B cell (primary cell): Measurements from ENCODE around the gene E2F3. TPM values are rescaled to one million over a fixed set of nuclear protein-coding genes. Genes with fewer than 3 reads are reported as not detected.

Experiments
- ATAC-seq: fragments of 200-7000 bp; cut with Tn5 transposase; one replicate; pipeline ENCODE4 v1.10.0; 2021; ENCODE audit warnings: low read depth, mild to moderate bottlenecking, moderate number of reproducible peaks, moderate library complexity
- CTCF ChIA-PET: fragments of 350-600 bp; sonication (Branson Sonifier 250); formaldehyde crosslinking; loops from one replicate; lab custom pipeline; 2021; ENCODE audit warnings: antibody characterized with exemption, inconsistent platforms; lab: Charles Lee
- POLR2A ChIA-PET: fragments of 350-600 bp; sonication (Branson Sonifier 250); formaldehyde crosslinking; loops from one replicate; lab custom pipeline; 2021; ENCODE audit warnings: antibody characterized with exemption; lab: Charles Lee
- DNase-seq: peaks from one replicate; pipeline ENCODE4 v3.0.0; 2013
- H2AFZ ChIP-seq: 2 replicates; pipeline ENCODE4 v1.6.1; 2012; ENCODE audit warnings: mild to moderate bottlenecking, low read depth, low read length; ENCODE audit not compliant: insufficient read depth, poor library complexity, severe bottlenecking
- H3K27ac ChIP-seq, 2 donors: 1 replicate in 1 of 2; 2 replicates in 1 of 2; pipeline ENCODE4 v1.5.1; 2012 to 2013; ENCODE audit warnings: low read length in 2 of 2, mild to moderate bottlenecking in 2 of 2, moderate library complexity in 1 of 2
- H3K27me3 ChIP-seq, 4 experiments: fragments of 200-600 bp in 1 of 4; sonication (generic) in 1 of 4; replicated peaks in 1 of 4; 1 replicate in 2 of 4; 2 replicates in 2 of 4; pipeline versions ENCODE4 v1.6.1 to v1.7.0; 2013 to 2016; ENCODE audit warnings: low read length in 3 of 4, mild to moderate bottlenecking in 2 of 4, mixed read lengths in 1 of 4, moderate library complexity in 1 of 4; ENCODE audit not compliant: insufficient read depth in 4 of 4, control insufficient read depth in 3 of 4; ENCODE audit errors: control extremely low read depth in 1 of 4
- H3K36me3 ChIP-seq, 2 experiments: replicated peaks in 1 of 2; 1 replicate in 1 of 2; 2 replicates in 1 of 2; pipeline versions ENCODE4 v1.6.1 to v1.7.1; 2013; ENCODE audit warnings: low read length in 1 of 2; ENCODE audit not compliant: insufficient read depth in 2 of 2, control insufficient read depth in 1 of 2; ENCODE audit errors: control extremely low read depth in 1 of 2, extremely low read depth in 1 of 2
- H3K4me1 ChIP-seq, 2 donors: fragments of 200-600 bp in 1 of 2; sonication (generic) in 1 of 2; 1 replicate in 1 of 2; 2 replicates in 1 of 2; pipeline versions ENCODE4 v1.5.1 to v1.6.1; 2013 to 2017; ENCODE audit warnings: low read length in 2 of 2; ENCODE audit not compliant: control insufficient read depth in 2 of 2, insufficient read depth in 2 of 2
- H3K4me2 ChIP-seq: replicated peaks from 2 replicates; pipeline ENCODE3; 2012; ENCODE audit warnings: mild to moderate bottlenecking, low read depth, low read length; ENCODE audit not compliant: poor library complexity, severe bottlenecking
- H3K4me3 ChIP-seq, 5 experiments: fragments of 200-600 bp in 1 of 5; sonication (generic) in 1 of 5; 1 replicate in 3 of 5; 2 replicates in 2 of 5; pipeline versions ENCODE4 v1.5.1 to v1.7.0; 2011 to 2016; ENCODE audit warnings: low read length in 4 of 5, mild to moderate bottlenecking in 4 of 5, low read depth in 2 of 5, control low read depth in 1 of 5, moderate library complexity in 1 of 5; ENCODE audit not compliant: insufficient read depth in 1 of 5; ENCODE audit errors: control extremely low read depth in 1 of 5, extremely low read depth in 1 of 5
- H3K79me2 ChIP-seq: fragments of 200-600 bp; sonication (generic); one replicate; pipeline ENCODE4 v1.6.0; 2016; ENCODE audit warnings: low read length; ENCODE audit not compliant: control insufficient read depth, insufficient read depth
- H3K9ac ChIP-seq: fragments of 200-600 bp; sonication (generic); 2 replicates; pipeline ENCODE4 v1.6.1; 2017; ENCODE audit warnings: mild to moderate bottlenecking, low read length, moderate library complexity
- H3K9me3 ChIP-seq, 3 donors: one replicate each; pipeline versions ENCODE4 v1.6.1 to v1.7.1; 2013; ENCODE audit warnings: low read length in 2 of 3; ENCODE audit not compliant: control insufficient read depth in 2 of 3, insufficient read depth in 1 of 3; ENCODE audit errors: control extremely low read depth in 1 of 3
- H4K20me1 ChIP-seq: 2 replicates; pipeline ENCODE4 v1.6.0; 2012; ENCODE audit warnings: mild to moderate bottlenecking, low read length; ENCODE audit not compliant: insufficient read depth, control insufficient read depth, poor library complexity, severe bottlenecking
- H3K27ac Mint-ChIP-seq: one replicate; pipeline ENCODE4 v1.8.0; 2021; ENCODE audit warnings: mixed read lengths
- H3K27me3 Mint-ChIP-seq: one replicate; pipeline ENCODE4 v1.8.0; 2021; ENCODE audit warnings: mixed read lengths
- H3K4me1 Mint-ChIP-seq: one replicate; pipeline ENCODE4 v1.8.0; 2021; ENCODE audit warnings: mixed read lengths
- H3K4me3 Mint-ChIP-seq: one replicate; pipeline ENCODE4 v1.8.0; 2021; ENCODE audit warnings: mixed read lengths
- H3K9me3 Mint-ChIP-seq: one replicate; pipeline ENCODE4 v1.8.0; 2022; ENCODE audit warnings: mixed read lengths; ENCODE audit not compliant: insufficient read depth
- EZH2 ChIP-seq: IDR thresholded peaks from 2 replicates; pipeline ENCODE4 v1.6.1; 2012; ENCODE audit warnings: borderline replicate concordance, low read depth, mild to moderate bottlenecking, moderate library complexity, low read length; ENCODE audit not compliant: insufficient read depth, poor library complexity, severe bottlenecking
- WGBS: methylation state at CpG from one replicate; pipeline ENCODE4 v1.1.5; 2013; ENCODE audit warnings: missing lambda C conversion rate; ENCODE audit not compliant: insufficient coverage; 5-methylcytosine and 5-hydroxymethylcytosine counted together
- intact Hi-C: fragments of 100-400 bp; cut with micrococcal nuclease; formaldehyde crosslinking; loops from one replicate; pipeline ENCODE4 v1.10.0; 2022
- polyA plus RNA-seq: library from polyadenylated mRNA; depleted of rRNA; stranded (reverse); fragments of >200 nt; gene quantifications from 2 replicates; pipeline ENCODE4 v1.2.3, GENCODE V29; 2012
- total RNA-seq, 2 donors: library from RNA; stranded (reverse); fragments of 120-200 nt in 1 of 2; gene quantifications; 1 replicate in 1 of 2; 2 replicates in 1 of 2; pipeline versions ENCODE4 v1.2.3 to v1.2.4, GENCODE V29; 2013 to 2022
- TF ChIP-seq, protein P1 (sequence below): fragments of 200-600 bp; IDR thresholded peaks from one replicate; pipeline ENCODE4 v1.8.0; 2022; ENCODE audit warnings: antibody characterized with exemption, mild to moderate bottlenecking

Gene E2F3
- total and polyA plus RNA-seq, 2 donors (not counting 1 experiment from before 2014, with no cell fraction given), result 2.2 to 8.3 TPM

DNA sequence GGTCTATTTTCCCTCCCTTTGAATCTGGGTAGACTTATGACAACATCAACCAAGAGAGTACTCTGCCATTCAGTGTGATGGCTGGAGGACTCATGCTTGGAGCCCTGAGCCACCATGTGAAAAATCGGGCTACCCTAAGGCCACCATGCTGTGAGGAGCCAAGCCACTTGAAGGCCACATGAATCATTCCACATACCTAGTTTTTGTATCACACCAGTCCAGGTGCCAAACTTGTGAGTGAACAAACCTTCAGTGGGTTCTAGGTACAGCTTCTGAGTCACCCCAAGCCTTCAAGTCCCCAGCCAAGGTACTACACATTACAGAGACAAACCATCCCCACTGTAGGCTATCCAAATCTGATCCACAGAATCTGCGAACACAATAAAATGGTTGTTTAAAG is 37.4 kb upstream of the E2F3 start:
- ATAC-seq, result no peak
- peaks cover 18 to 21% of the 10 kb centered on the region in 2 donors for H3K4me1 ChIP-seq
- no peaks in the 10 kb centered on the region for H3K9me3 Mint-ChIP-seq
- peaks cover 0 to 6% (median 4%) of the 10 kb centered on the region in 4 experiments for H3K27me3 ChIP-seq
- H3K4me1 Mint-ChIP-seq, result peaks cover 16% of the 10 kb centered on the region
- no peak overlapping the region for H3K4me3 Mint-ChIP-seq
- POLR2A ChIA-PET, result no interaction called here
- no peak overlapping the region for H3K4me3 ChIP-seq
- no peak overlapping the region for H3K4me2 ChIP-seq
- intact Hi-C loops, result no loop called here
- H3K36me3 ChIP-seq, result no peaks in the 10 kb centered on the region
- no peaks in the 10 kb centered on the region for H3K9me3 ChIP-seq
- H3K27ac Mint-ChIP-seq, result no peak overlapping the region
- H3K27me3 Mint-ChIP-seq, result peaks cover 32% of the 10 kb centered on the region
- no peak overlapping the region for H3K27ac ChIP-seq
- TF ChIP-seq, protein P1, sequence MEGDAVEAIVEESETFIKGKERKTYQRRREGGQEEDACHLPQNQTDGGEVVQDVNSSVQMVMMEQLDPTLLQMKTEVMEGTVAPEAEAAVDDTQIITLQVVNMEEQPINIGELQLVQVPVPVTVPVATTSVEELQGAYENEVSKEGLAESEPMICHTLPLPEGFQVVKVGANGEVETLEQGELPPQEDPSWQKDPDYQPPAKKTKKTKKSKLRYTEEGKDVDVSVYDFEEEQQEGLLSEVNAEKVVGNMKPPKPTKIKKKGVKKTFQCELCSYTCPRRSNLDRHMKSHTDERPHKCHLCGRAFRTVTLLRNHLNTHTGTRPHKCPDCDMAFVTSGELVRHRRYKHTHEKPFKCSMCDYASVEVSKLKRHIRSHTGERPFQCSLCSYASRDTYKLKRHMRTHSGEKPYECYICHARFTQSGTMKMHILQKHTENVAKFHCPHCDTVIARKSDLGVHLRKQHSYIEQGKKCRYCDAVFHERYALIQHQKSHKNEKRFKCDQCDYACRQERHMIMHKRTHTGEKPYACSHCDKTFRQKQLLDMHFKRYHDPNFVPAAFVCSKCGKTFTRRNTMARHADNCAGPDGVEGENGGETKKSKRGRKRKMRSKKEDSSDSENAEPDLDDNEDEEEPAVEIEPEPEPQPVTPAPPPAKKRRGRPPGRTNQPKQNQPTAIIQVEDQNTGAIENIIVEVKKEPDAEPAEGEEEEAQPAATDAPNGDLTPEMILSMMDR, result no peak
- no peak for TF ChIP-seq EZH2
- CTCF ChIA-PET, result no interaction called here
- no peaks in the 10 kb centered on the region for H4K20me1 ChIP-seq
- WGBS, result 86% methylated on average over 1 of the region's 2 CpGs
- no peaks in the 10 kb centered on the region for H3K79me2 ChIP-seq
- H3K9ac ChIP-seq, result no peak overlapping the region
- H2AFZ ChIP-seq, result no peak overlapping the region
- no peak for DNase-seq

DNA sequence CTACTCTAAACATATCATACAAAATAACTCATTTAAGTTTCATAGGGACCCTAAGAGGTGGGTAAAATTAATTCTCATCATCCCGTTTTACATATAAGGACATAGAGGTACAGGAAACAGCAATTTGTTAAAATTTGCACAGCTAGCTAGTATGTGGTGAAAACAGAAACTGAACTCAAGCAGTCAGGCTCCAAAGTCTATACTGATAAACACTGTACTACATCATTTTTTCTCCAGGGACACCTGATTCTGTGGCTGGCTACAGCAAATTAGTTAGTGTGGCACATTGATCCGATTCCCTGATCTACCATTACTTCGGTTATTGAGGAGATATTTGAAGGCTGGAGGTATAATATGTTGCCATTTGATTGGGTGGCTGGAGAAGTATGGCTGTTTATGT is 36.2 kb upstream of the E2F3 start:
- no CpG with 5 or more reads among the region's 3 CpGs for WGBS
- intact Hi-C loops, result no loop called here
- Histone ChIP-seq H3K4me2 (peak overlapping the region; percentile 65), H3K79me2 (no peaks in the 10 kb centered on the region), H3K9ac (no peak overlapping the region), H3K4me3 (no peak overlapping the region), H3K27ac (no peak overlapping the region), H3K4me1 (peaks cover 18 to 21% of the 10 kb centered on the region in 2 donors), H3K27me3 (peaks cover 0 to 9% (median 4%) of the 10 kb centered on the region in 4 experiments), H4K20me1 (no peaks in the 10 kb centered on the region), H2AFZ (no peak overlapping the region), H3K9me3 (no peaks in the 10 kb centered on the region), H3K36me3 (no peaks in the 10 kb centered on the region)
- Mint-ChIP-seq H3K4me3 (peak overlapping the region; percentile 4), H3K9me3 (no peaks in the 10 kb centered on the region), H3K4me1 (peaks cover 16% of the 10 kb centered on the region), H3K27ac (no peak overlapping the region), H3K27me3 (peaks cover 26% of the 10 kb centered on the region)
- no peak for ATAC-seq
- ChIA-PET POLR2A (no interaction called here), CTCF (interaction anchor here (0.7 to 1.0 kb wide), 2 partner anchors 10 to 39 kb away, joined by 3 read pairs; no protein-coding TSS in a partner anchor)
- no peak for TF ChIP-seq EZH2
- TF ChIP-seq, protein P1, result no peak
- DNase-seq, result no peak
